Body of pancreas (tissue), 4 donors: ENCODE measurements around the gene L1CAM. TPM values are rescaled to one million over a fixed set of nuclear protein-coding genes. Genes with fewer than 3 reads are reported as not detected.
"Not testable (repeated sequence)": the region's sequence is repeated elsewhere in the genome, so short reads cannot be mapped to it uniquely, and the experiment has no call there.

Experiments
- ATAC-seq: fragments of 150-250 bp; one replicate; pipeline ENCODE4 v1.9.1; 2016
- DNase-seq, 4 donors: peaks; one replicate each; pipeline ENCODE4 v3.0.0-alpha.2; 2019
- H3K27ac ChIP-seq, 4 donors: fragments of 200-600 bp; sonication (generic); 1 replicate in 3 of 4; 2 replicates in 1 of 4; pipeline versions ENCODE4 v1.5.1 to v1.6.1; 2016 to 2019; ENCODE audit warnings: mild to moderate bottlenecking in 1 of 4, mixed read lengths in 1 of 4, moderate library complexity in 1 of 4
- H3K27me3 ChIP-seq, 2 donors: fragments of 200-600 bp; sonication (generic); one replicate each; pipeline ENCODE4 v1.6.0; 2016; ENCODE audit warnings: mild to moderate bottlenecking in 1 of 2
- H3K36me3 ChIP-seq, 2 donors: fragments of 200-600 bp; sonication (generic); replicated peaks in 1 of 2; 2 replicates each; pipeline ENCODE4 v1.5.1; 2016; ENCODE audit warnings: low read depth in 2 of 2; ENCODE audit not compliant: insufficient read depth in 1 of 2
- H3K4me1 ChIP-seq: fragments of 200-600 bp; sonication (generic); one replicate; pipeline ENCODE4 v1.6.0; 2016
- H3K4me3 ChIP-seq, 2 donors: fragments of 200-600 bp; sonication (generic); 1 replicate in 1 of 2; 2 replicates in 1 of 2; pipeline ENCODE4 v1.5.1; 2016 to 2019
- H3K9me3 ChIP-seq, 3 donors: fragments of 200-600 bp; sonication (generic); 1 replicate in 2 of 3; 2 replicates in 1 of 3; pipeline ENCODE4 v1.5.1; 2016
- POLR2A ChIP-seq, 3 donors: fragments of 450-650 bp; IDR thresholded peaks; one replicate each; pipeline ENCODE4 v1.6.1; 2016; ENCODE audit warnings: antibody characterized with exemption in 3 of 3, mild to moderate bottlenecking in 2 of 3
- WGBS, 2 donors: methylation state at CpG; one replicate each; pipeline ENCODE4 v1.1.5; 2017; 5-methylcytosine and 5-hydroxymethylcytosine counted together
- intact Hi-C: fragments of 100-400 bp; cut with DNase I; formaldehyde crosslinking; loops from one replicate; pipeline ENCODE4 v1.15.1; 2023
- total RNA-seq, 2 donors: library from RNA; depleted of rRNA; stranded (reverse); fragments of >200 nt; gene quantifications; one replicate each; pipeline ENCODE4 v1.1.0, GENCODE V29; 2016
- TF ChIP-seq, protein P1 (sequence below), 7 experiments: fragments of 450-650 bp in 4 of 7; fragments of 200-600 bp in 3 of 7; sonication (generic) in 3 of 7; IDR thresholded peaks; one replicate each; pipeline ENCODE4 v1.5.1; 2016 to 2019; ENCODE audit warnings: antibody characterized with exemption in 7 of 7

The L1CAM gene
- total RNA-seq, 2 donors from 2014 or later: 1.8 to 7.9 TPM

DNA sequence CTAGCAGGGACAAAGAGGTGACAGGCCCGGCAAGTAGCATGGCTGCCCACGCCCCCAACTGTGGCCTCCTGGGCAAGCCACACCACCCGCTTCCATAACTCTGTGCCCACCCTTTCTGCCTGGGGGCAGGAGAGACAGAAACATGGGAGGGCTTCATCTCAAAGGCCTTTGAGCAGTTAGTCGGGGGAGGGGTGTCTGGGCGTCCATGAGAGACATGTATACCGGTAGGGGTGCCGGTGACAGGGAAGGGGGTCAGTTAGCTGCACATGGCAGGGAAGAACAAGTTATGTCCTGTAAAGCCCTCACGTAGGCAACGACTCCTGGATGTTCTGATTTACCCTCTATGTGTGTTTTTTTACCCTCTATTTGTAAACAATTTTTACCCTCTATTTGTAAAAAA lies 64.9 kb downstream of the L1CAM start:
- no peaks in the 10 kb centered on the region for H3K27me3 ChIP-seq
- ATAC-seq (no peak), DNase-seq (no peak)
- no peaks in the 10 kb centered on the region for H3K9me3 ChIP-seq
- H3K27ac ChIP-seq: no peak overlapping the region
- TF ChIP-seq, protein P1, sequence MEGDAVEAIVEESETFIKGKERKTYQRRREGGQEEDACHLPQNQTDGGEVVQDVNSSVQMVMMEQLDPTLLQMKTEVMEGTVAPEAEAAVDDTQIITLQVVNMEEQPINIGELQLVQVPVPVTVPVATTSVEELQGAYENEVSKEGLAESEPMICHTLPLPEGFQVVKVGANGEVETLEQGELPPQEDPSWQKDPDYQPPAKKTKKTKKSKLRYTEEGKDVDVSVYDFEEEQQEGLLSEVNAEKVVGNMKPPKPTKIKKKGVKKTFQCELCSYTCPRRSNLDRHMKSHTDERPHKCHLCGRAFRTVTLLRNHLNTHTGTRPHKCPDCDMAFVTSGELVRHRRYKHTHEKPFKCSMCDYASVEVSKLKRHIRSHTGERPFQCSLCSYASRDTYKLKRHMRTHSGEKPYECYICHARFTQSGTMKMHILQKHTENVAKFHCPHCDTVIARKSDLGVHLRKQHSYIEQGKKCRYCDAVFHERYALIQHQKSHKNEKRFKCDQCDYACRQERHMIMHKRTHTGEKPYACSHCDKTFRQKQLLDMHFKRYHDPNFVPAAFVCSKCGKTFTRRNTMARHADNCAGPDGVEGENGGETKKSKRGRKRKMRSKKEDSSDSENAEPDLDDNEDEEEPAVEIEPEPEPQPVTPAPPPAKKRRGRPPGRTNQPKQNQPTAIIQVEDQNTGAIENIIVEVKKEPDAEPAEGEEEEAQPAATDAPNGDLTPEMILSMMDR (IDR thresholded peaks at IDR 0.05): no peak
- TF ChIP-seq POLR2A (IDR thresholded peaks at IDR 0.05): no peak
- intact Hi-C loops: no loop called here
- H3K36me3 ChIP-seq: no peaks in the 10 kb centered on the region
- no peak overlapping the region for H3K4me3 ChIP-seq
- peaks cover 9% of the 10 kb centered on the region for H3K4me1 ChIP-seq
- WGBS, 2 donors: 78 to 82% methylated on average over 6 to 7 of the region's 9 CpGs

DNA sequence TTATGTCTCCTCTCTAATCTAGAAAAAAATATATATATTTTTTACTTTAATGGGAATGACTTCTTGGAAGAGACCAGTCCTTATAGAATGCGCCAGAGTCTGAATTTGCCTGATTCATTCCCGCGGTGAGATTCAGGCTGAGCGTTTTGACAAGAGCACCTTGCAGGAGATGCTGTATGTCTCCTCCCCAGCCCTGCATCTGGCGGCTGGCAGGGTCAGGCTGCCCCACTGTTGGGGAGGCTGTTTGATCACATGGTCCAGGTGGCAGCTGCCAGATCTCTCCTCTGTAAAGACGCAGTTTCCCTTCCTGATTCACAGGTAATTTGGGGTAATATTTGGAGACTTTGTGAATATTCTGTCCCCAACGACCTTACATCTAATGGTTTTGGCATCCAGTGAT lies 65.4 kb downstream of the L1CAM start:
- no peak overlapping the region for H3K27ac ChIP-seq
- H3K9me3 ChIP-seq: no peaks in the 10 kb centered on the region
- H3K4me1 ChIP-seq: peaks cover 9% of the 10 kb centered on the region
- H3K27me3 ChIP-seq: no peaks in the 10 kb centered on the region
- H3K36me3 ChIP-seq: no peaks in the 10 kb centered on the region
- no peak for TF ChIP-seq POLR2A (IDR thresholded peaks at IDR 0.05)
- TF ChIP-seq, protein P1 (IDR thresholded peaks at IDR 0.05): no peak
- no peak overlapping the region for H3K4me3 ChIP-seq
- intact Hi-C loops: no loop called here
- ATAC-seq (no peak), DNase-seq (no peak)
- WGBS, 2 donors: 73 to 79% methylated on average over 5 of the region's 7 CpGs

DNA sequence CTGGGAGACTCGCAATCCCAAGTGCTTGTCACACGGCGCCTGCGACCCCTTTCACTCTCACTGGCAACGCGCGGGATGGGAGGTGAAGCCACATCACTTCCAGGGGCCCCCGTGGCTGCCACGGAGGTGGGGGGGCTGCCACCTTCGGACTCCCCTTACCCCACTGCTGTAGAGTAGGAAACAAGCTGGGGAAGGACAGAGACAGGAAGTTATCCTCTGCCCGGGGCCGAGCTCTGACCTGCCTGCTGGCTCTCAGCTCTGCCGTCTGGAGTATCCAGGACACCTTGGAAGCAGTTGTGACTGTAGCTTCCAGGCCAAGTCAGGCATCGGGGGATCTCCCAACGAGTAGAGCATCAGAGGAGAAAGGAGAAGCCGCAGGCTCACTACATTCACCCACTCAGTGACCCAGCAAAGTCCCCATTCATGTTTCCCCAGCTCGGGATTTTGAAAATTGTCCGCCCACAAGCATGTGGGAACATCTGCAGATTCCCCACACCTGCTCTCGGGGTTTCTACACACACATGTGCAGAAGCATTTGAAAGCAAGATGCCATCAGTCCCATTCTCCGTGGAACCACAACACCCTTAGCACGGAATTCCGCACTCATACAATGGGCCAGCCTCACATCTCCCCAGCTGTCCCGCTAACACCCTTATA lies 66.5 kb downstream of the L1CAM start:
- intact Hi-C loops: no loop called here
- Histone ChIP-seq H3K27ac (no peak overlapping the region), H3K9me3 (no peaks in the 10 kb centered on the region), H3K4me1 (peaks cover 9% of the 10 kb centered on the region), H3K27me3 (no peaks in the 10 kb centered on the region), H3K4me3 (no peak overlapping the region), H3K36me3 (no peaks in the 10 kb centered on the region)
- WGBS, 2 donors: 14% methylated on average over 18 of the region's 23 CpGs; no CpG with 5 or more reads in 1 of the 2 donors
- TF ChIP-seq POLR2A (IDR thresholded peaks at IDR 0.05): no peak
- TF ChIP-seq, protein P1 (IDR thresholded peaks at IDR 0.05): no peak
- peak in 1 of 4 donors; percentile 10 for DNase-seq
- no peak for ATAC-seq

DNA sequence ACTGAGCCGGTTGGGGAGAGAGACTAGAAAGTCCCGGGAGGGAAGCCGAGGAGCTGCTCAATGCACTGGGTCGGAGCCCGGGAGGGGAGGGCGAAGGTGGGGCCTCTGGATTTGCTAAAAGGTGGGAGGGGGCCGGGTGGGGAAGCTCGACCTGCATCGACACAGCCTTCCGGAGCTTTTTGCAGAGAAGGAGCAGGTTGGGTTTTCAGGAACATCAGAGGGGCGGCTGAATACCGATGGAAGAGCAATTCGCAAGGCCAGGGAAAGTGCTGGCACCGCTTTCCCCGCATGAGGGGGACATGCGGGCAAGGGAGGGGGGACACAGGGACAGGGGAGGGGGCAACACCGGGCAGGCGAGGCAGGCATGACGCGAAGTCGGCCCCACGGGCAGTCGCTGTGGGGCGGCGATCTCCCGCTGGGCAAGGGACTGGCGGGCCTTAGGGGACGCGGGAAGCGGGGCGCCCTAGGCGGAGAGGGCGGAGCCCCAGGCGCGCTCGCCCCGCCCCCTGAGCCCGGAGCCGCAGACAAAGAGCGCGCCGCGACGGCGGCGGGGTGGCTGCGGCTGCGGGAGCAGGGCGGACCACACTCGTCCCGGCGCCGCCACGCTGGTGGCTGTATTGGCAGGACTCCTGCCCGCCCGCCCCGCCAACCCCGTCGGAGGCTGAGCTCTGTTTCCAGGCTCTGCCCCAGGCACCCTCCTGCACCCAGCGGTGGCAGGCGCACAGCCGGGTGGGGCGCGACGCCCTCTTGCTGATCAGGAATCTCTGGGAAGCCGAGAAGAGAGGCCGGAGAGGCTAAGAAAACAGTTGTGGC lies 67.2 kb downstream of the L1CAM start:
- Histone ChIP-seq H3K27me3 (no peaks in the 10 kb centered on the region), H3K27ac (no peak overlapping the region), H3K4me3 (no peak overlapping the region), H3K9me3 (no peaks in the 10 kb centered on the region), H3K36me3 (no peaks in the 10 kb centered on the region), H3K4me1 (peaks cover 9% of the 10 kb centered on the region)
- ATAC-seq (peak; percentile 74), DNase-seq (peak in 2 of 4 donors; percentile 27 to 57)
- TF ChIP-seq, protein P1 (IDR thresholded peaks at IDR 0.05): no peak
- TF ChIP-seq POLR2A (IDR thresholded peaks at IDR 0.05): no peak
- 38 to 58% methylated on average over 8 to 13 of the region's 67 CpGs for WGBS, 2 donors
- intact Hi-C loops: no loop called here

DNA sequence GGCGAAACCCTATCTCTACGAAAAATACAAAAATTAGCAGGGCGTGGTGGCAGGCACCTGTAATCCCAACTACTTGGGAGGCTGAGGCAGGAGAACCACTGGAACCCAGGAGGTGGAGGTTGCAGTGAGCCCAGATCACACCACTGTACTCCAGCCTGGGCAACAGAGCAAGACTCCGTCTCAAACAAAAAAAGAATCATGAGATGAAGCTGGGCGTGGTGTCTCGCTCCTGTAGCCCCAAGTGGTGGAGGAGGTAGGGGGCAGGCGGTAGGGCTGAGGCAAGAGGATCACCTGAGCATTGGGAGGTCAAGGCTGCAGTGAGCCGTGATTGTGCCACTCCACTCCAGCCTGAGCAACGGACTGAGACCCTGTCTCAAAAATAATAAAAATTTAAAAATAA lies 67.9 kb downstream of the L1CAM start:
- H3K4me3 ChIP-seq, H3K27ac ChIP-seq, ATAC-seq, H3K9me3 ChIP-seq, H3K36me3 ChIP-seq, intact Hi-C loops, DNase-seq, H3K27me3 ChIP-seq, H3K4me1 ChIP-seq: not testable (repeated sequence)
- 87 to 91% methylated on average over 5 to 8 of the region's 9 CpGs for WGBS, 2 donors
